GM18907 (cell line): ENCODE results near the gene RNF151.
"Not testable (repeated sequence)": the region's sequence is repeated elsewhere in the genome, so short reads cannot be mapped to it uniquely, and the experiment has no call there.

Source experiments
- ATAC-seq: cut with Tn5 transposase; IDR thresholded peaks from one replicate; pipeline ENCODE4 v1.9.1; 2021; ENCODE audit warnings: mild to moderate bottlenecking, moderate library complexity; ENCODE audit not compliant: unreplicated experiment

RNF151 gene

GRCh38 chr16:1938316-1938715 is 28.3 kb upstream of the RNF151 start:
- no peak for ATAC-seq

GRCh38 chr16:1938910-1939309 is 27.7 kb upstream of the RNF151 start:
- no peak for ATAC-seq

- not testable (repeated sequence) for ATAC-seq
Measured at GRCh38 chr16:1939833-1940232, 26.8 kb upstream of the RNF151 start.

GRCh38 chr16:1940273-1941161 is 26.1 kb upstream of the RNF151 start:
- no peak for ATAC-seq

GRCh38 chr16:1941162-1942046 is 25.3 kb upstream of the RNF151 start:
- ATAC-seq = no peak

GRCh38 chr16:1942047-1942809 is 24.4 kb upstream of the RNF151 start:
- no peak for ATAC-seq

- peak; percentile 87 for ATAC-seq
Measured at GRCh38 chr16:1942810-1943726, 23.6 kb upstream of the RNF151 start, which contains the start of gene MSRB1. MSRB1 (minus strand) TSS chr16:1943199; CDS start chr16:1943156, 43 bp downstream.

GRCh38 chr16:1944612-1945199 is 21.9 kb upstream of the RNF151 start:
- no peak for ATAC-seq

- ATAC-seq = no peak
Measured at GRCh38 chr16:1945559-1946391, 20.9 kb upstream of the RNF151 start.

GRCh38 chr16:1946495-1947368 is 19.9 kb upstream of the RNF151 start:
- no peak for ATAC-seq

- ATAC-seq = no peak
Measured at GRCh38 chr16:1947369-1947670, 19.3 kb upstream of the RNF151 start.

GRCh38 chr16:1949507-1949906 is 17.1 kb upstream of the RNF151 start:
- ATAC-seq = no peak

GRCh38 chr16:1950047-1950446 is 16.6 kb upstream of the RNF151 start:
- no peak for ATAC-seq

GRCh38 chr16:1950559-1950958 is 16.1 kb upstream of the RNF151 start:
- ATAC-seq = no peak

- no peak for ATAC-seq
Measured at GRCh38 chr16:1953734-1954133, 12.9 kb upstream of the RNF151 start.

GRCh38 chr16:1957434-1958142 is 9.1 kb upstream of the RNF151 start:
- not testable (repeated sequence) for ATAC-seq

- ATAC-seq = not testable (repeated sequence)
Measured at GRCh38 chr16:1958143-1958491, 8.5 kb upstream of the RNF151 start.
